ENCODE results near the gene DISP2. TPM values are rescaled to one million over a fixed set of nuclear protein-coding genes. Genes with fewer than 3 reads are reported as not detected.

DISP2 gene
- total and polyA plus RNA-seq, 2 of the 8 experiments (the other 6 are each of a cell fraction or from before 2014, with no cell fraction given) = 0.45 to 1.2 TPM

DNA sequence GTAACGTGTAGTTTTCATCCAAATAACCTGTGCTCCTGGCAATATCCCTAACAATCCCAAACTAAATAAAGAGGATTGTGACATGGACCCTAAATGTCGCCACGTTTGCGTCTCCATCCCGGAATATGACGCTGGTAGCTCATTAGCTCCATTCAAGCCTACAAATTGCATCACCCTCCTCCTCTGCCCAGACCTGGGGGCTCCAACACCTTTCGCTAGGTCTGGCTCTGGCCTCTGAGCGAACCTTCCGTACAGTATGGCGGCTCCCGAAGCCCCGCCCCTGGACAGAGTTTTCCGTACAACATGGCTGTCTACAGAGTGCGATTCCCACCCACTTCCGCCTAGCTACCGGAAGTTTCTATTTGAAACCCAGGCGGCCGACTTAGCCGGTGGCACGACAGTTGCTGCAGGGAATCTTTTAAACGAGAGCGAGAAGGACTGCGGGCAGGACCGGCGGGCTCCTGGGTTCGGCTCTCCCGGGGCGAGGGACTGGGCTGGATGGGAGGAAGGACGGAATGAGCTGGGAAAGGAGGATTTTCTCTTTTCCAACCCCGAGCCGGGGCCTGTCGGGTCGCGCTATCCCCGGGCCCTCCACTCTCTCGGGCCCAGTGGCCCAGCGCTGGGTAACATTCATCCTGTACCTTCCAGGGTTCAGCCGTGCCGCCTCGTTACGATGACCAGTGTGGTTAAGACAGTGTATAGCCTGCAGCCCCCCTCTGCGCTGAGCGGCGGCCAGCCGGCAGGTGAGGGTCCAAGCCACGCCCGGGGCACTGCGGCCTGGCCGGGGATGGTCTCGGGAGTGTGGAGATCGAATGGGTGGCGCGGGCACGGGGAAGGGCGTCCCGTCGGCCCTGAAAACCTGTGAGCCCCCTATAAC lies 24.8 kb downstream of the DISP2 start, which contains the start of gene KNSTRN (continued):
- TF ChIP-seq, protein P1, sequence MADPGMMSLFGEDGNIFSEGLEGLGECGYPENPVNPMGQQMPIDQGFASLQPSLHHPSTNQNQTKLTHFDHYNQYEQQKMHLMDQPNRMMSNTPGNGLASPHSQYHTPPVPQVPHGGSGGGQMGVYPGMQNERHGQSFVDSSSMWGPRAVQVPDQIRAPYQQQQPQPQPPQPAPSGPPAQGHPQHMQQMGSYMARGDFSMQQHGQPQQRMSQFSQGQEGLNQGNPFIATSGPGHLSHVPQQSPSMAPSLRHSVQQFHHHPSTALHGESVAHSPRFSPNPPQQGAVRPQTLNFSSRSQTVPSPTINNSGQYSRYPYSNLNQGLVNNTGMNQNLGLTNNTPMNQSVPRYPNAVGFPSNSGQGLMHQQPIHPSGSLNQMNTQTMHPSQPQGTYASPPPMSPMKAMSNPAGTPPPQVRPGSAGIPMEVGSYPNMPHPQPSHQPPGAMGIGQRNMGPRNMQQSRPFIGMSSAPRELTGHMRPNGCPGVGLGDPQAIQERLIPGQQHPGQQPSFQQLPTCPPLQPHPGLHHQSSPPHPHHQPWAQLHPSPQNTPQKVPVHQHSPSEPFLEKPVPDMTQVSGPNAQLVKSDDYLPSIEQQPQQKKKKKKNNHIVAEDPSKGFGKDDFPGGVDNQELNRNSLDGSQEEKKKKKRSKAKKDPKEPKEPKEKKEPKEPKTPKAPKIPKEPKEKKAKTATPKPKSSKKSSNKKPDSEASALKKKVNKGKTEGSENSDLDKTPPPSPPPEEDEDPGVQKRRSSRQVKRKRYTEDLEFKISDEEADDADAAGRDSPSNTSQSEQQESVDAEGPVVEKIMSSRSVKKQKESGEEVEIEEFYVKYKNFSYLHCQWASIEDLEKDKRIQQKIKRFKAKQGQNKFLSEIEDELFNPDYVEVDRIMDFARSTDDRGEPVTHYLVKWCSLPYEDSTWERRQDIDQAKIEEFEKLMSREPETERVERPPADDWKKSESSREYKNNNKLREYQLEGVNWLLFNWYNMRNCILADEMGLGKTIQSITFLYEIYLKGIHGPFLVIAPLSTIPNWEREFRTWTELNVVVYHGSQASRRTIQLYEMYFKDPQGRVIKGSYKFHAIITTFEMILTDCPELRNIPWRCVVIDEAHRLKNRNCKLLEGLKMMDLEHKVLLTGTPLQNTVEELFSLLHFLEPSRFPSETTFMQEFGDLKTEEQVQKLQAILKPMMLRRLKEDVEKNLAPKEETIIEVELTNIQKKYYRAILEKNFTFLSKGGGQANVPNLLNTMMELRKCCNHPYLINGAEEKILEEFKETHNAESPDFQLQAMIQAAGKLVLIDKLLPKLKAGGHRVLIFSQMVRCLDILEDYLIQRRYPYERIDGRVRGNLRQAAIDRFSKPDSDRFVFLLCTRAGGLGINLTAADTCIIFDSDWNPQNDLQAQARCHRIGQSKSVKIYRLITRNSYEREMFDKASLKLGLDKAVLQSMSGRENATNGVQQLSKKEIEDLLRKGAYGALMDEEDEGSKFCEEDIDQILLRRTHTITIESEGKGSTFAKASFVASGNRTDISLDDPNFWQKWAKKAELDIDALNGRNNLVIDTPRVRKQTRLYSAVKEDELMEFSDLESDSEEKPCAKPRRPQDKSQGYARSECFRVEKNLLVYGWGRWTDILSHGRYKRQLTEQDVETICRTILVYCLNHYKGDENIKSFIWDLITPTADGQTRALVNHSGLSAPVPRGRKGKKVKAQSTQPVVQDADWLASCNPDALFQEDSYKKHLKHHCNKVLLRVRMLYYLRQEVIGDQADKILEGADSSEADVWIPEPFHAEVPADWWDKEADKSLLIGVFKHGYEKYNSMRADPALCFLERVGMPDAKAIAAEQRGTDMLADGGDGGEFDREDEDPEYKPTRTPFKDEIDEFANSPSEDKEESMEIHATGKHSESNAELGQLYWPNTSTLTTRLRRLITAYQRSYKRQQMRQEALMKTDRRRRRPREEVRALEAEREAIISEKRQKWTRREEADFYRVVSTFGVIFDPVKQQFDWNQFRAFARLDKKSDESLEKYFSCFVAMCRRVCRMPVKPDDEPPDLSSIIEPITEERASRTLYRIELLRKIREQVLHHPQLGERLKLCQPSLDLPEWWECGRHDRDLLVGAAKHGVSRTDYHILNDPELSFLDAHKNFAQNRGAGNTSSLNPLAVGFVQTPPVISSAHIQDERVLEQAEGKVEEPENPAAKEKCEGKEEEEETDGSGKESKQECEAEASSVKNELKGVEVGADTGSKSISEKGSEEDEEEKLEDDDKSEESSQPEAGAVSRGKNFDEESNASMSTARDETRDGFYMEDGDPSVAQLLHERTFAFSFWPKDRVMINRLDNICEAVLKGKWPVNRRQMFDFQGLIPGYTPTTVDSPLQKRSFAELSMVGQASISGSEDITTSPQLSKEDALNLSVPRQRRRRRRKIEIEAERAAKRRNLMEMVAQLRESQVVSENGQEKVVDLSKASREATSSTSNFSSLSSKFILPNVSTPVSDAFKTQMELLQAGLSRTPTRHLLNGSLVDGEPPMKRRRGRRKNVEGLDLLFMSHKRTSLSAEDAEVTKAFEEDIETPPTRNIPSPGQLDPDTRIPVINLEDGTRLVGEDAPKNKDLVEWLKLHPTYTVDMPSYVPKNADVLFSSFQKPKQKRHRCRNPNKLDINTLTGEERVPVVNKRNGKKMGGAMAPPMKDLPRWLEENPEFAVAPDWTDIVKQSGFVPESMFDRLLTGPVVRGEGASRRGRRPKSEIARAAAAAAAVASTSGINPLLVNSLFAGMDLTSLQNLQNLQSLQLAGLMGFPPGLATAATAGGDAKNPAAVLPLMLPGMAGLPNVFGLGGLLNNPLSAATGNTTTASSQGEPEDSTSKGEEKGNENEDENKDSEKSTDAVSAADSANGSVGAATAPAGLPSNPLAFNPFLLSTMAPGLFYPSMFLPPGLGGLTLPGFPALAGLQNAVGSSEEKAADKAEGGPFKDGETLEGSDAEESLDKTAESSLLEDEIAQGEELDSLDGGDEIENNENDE (IDR thresholded peaks at IDR 0.05; ENCODE audit: insufficient replicate concordance, low read length) = no peak
- 0 out of 2 replicates have a peak, but pooled peaks have one; percentile 5 for TF ChIP-seq JUN (IDR thresholded peaks at IDR 0.05; ENCODE audit: low read depth, low read length)
- TF ChIP-seq POLR2AphosphoS5 (IDR thresholded peaks at IDR 0.05; ENCODE audit: low read depth, low read length) = no peak
- no peak for TF ChIP-seq NRF1 (IDR thresholded peaks at IDR 0.05; ENCODE audit: low read depth, low read length)
- TF ChIP-seq, protein P2, sequence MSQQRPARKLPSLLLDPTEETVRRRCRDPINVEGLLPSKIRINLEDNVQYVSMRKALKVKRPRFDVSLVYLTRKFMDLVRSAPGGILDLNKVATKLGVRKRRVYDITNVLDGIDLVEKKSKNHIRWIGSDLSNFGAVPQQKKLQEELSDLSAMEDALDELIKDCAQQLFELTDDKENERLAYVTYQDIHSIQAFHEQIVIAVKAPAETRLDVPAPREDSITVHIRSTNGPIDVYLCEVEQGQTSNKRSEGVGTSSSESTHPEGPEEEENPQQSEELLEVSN (IDR thresholded peaks at IDR 0.05) = 0 out of 2 replicates have a peak, but pooled peaks have one; percentile 27
- TF ChIP-seq NANOG (IDR thresholded peaks at IDR 0.05; ENCODE audit: insufficient read depth, low read depth, low read length, poor library complexity, severe bottlenecking) = peak; percentile 33
- TF ChIP-seq TEAD4 (IDR thresholded peaks at IDR 0.05; ENCODE audit: low read depth, low read length) = no peak
- no peak for TF ChIP-seq RFX5 (IDR thresholded peaks at IDR 0.05; ENCODE audit: borderline replicate concordance, low read depth, low read length)
- TF ChIP-seq SP1 (IDR thresholded peaks at IDR 0.05; ENCODE audit: low read depth, low read length) = peak; percentile 51; the same call in 1 of the 2 replicates

Data from H1 (cell line).